Smooth muscle cell (in vitro differentiated cells): ENCODE data around the gene CCNB1. TPM values are rescaled to one million over a fixed set of nuclear protein-coding genes. Genes with fewer than 3 reads are reported as not detected.

Source experiments
- DNase-seq: peaks from one replicate; lab custom pipeline; 2025; ENCODE audit not compliant: unreplicated experiment; lab: John Stamatoyannopoulos, UW
- H2AFZ ChIP-seq: fragments of 200-600 bp; sonication (generic); 2 replicates; pipeline ENCODE4 v1.6.0; 2016; ENCODE audit warnings: antibody characterized with exemption, low read depth, mild to moderate bottlenecking
- H3F3A ChIP-seq: fragments of 200-600 bp; sonication (generic); 2 replicates; pipeline ENCODE4 v1.6.0; 2017; ENCODE audit warnings: antibody characterized with exemption, low read depth
- H3K27ac ChIP-seq: fragments of 200-600 bp; sonication (generic); 2 replicates; pipeline ENCODE4 v1.5.1; 2016; ENCODE audit warnings: low read depth, mild to moderate bottlenecking
- H3K27me3 ChIP-seq: fragments of 200-600 bp; sonication (generic); 2 replicates; pipeline ENCODE4 v1.6.1; 2016; ENCODE audit warnings: low read depth, mild to moderate bottlenecking
- H3K36me3 ChIP-seq: fragments of 200-600 bp; sonication (generic); 2 replicates; pipeline ENCODE4 v1.5.1; 2016; ENCODE audit warnings: low read depth
- H3K4me1 ChIP-seq: fragments of 200-600 bp; sonication (generic); 2 replicates; pipeline ENCODE4 v1.5.1; 2016; ENCODE audit warnings: low read depth
- H3K4me2 ChIP-seq: fragments of 200-600 bp; sonication (generic); 2 replicates; pipeline ENCODE4 v1.6.0; 2016; ENCODE audit warnings: mild to moderate bottlenecking
- H3K4me3 ChIP-seq: fragments of 200-600 bp; sonication (generic); 2 replicates; pipeline ENCODE4 v1.5.1; 2016; ENCODE audit warnings: mild to moderate bottlenecking
- H3K79me2 ChIP-seq: fragments of 200-600 bp; sonication (generic); 2 replicates; pipeline ENCODE4 v1.6.0; 2016; ENCODE audit warnings: low read depth, mild to moderate bottlenecking
- H3K9ac ChIP-seq: fragments of 200-600 bp; sonication (generic); 2 replicates; pipeline ENCODE4 v1.6.0; 2016; ENCODE audit warnings: low read depth
- H3K9me3 ChIP-seq: fragments of 200-600 bp; sonication (generic); replicated peaks from 2 replicates; pipeline ENCODE4 v1.5.1; 2016; ENCODE audit warnings: low read depth
- H4K20me1 ChIP-seq: fragments of 200-600 bp; sonication (generic); 2 replicates; pipeline ENCODE4 v1.6.0; 2016; ENCODE audit warnings: low read depth
- CTCF ChIP-seq: fragments of 200-600 bp; sonication (generic); IDR thresholded peaks from 2 replicates; pipeline ENCODE4 v1.5.1; 2017; ENCODE audit warnings: borderline replicate concordance, mild to moderate bottlenecking, antibody characterized with exemption; ENCODE audit not compliant: insufficient read depth, poor library complexity, severe bottlenecking
- WGBS: methylation state at CpG from one replicate; pipeline ENCODE4 v1.1.7; 2016; ENCODE audit warnings: low lambda C conversion rate; 5-methylcytosine and 5-hydroxymethylcytosine counted together
- polyA plus RNA-seq: library from polyadenylated mRNA; unstranded; fragments of >200 nt; fragmentation: Nextera tagmentation; extraction: Ambion mirVana; gene quantifications from 2 replicates; pipeline ENCODE4 v1.2.1, GENCODE V29; 2016
- total RNA-seq: library from RNA; depleted of rRNA; stranded (reverse); fragments of >200 nt; gene quantifications from 2 replicates; pipeline ENCODE4 v1.2.3, GENCODE V29; 2014

Gene CCNB1
- total RNA-seq (28.5 and 35.7 TPM in 2 replicates), polyA plus RNA-seq (31.7 and 36.8 TPM in 2 replicates)

GRCh38 chr5:69166686-69167492 is at the start of gene CCNB1:
Gene CCNB1 (plus strand): TSS chr5:69167150. CDS start chr5:69167263, 113 bp downstream.
- Histone ChIP-seq H3K9ac (peak within 1 kb of the TSS; percentile 66), H3K9me3 (no peaks in the 10 kb centered on the region), H3K27me3 (no peaks in the 10 kb centered on the region), H3K4me1 (peaks cover 15% of the 10 kb centered on the region), H3K79me2 (peaks cover 36% of the 10 kb centered on the region), H3K4me3 (peak within 1 kb of the TSS; percentile 66), H3K27ac (peak within 1 kb of the TSS; percentile 39), H3F3A (peaks cover 11% of the 10 kb centered on the region), H3K36me3 (no peaks in the 10 kb centered on the region), H3K4me2 (peak within 1 kb of the TSS; percentile 85), H2AFZ (peak within 1 kb of the TSS; percentile 82), H4K20me1 (no peaks in the 10 kb centered on the region)
- no peak for TF ChIP-seq CTCF
- DNase-seq, result peak; percentile 89
- WGBS, result 2% methylated on average over 50 of the region's 50 CpGs

GRCh38 chr5:69129413-69129812 is 37.5 kb upstream of the CCNB1 start:
- TF ChIP-seq CTCF, result no peak
- Histone ChIP-seq H3K79me2 (no peaks in the 10 kb centered on the region), H3K9me3 (no peaks in the 10 kb centered on the region), H2AFZ (no peak overlapping the region), H3K9ac (no peak overlapping the region), H4K20me1 (no peaks in the 10 kb centered on the region), H3K27ac (no peak overlapping the region), H3K27me3 (no peaks in the 10 kb centered on the region), H3K4me3 (no peak overlapping the region), H3K4me2 (no peak overlapping the region), H3K4me1 (no peaks in the 10 kb centered on the region), H3K36me3 (peaks cover 28% of the 10 kb centered on the region), H3F3A (no peaks in the 10 kb centered on the region)
- DNase-seq, result no peak

- no peak overlapping the region for H3K4me2 ChIP-seq
- H3F3A ChIP-seq, result no peaks in the 10 kb centered on the region
- H3K36me3 ChIP-seq, result peaks cover 21% of the 10 kb centered on the region
- no peak overlapping the region for H3K27ac ChIP-seq
- no peak overlapping the region for H3K4me3 ChIP-seq
- H3K9ac ChIP-seq, result no peak overlapping the region
- 82% methylated on average over 2 of the region's 2 CpGs for WGBS
- no peaks in the 10 kb centered on the region for H3K4me1 ChIP-seq
- no peaks in the 10 kb centered on the region for H3K27me3 ChIP-seq
- no peak overlapping the region for H2AFZ ChIP-seq
- no peaks in the 10 kb centered on the region for H3K9me3 ChIP-seq
- no peak for DNase-seq
- no peak for TF ChIP-seq CTCF
- H3K79me2 ChIP-seq, result no peaks in the 10 kb centered on the region
- no peaks in the 10 kb centered on the region for H4K20me1 ChIP-seq
These were observed 36.7 kb upstream of the CCNB1 start for GRCh38 chr5:69130241-69130640.

- no peaks in the 10 kb centered on the region for H3K4me1 ChIP-seq
- no peak overlapping the region for H3K9ac ChIP-seq
- H3K4me3 ChIP-seq, result no peak overlapping the region
- no peaks in the 10 kb centered on the region for H3K27me3 ChIP-seq
- H3K4me2 ChIP-seq, result no peak overlapping the region
- no peaks in the 10 kb centered on the region for H3F3A ChIP-seq
- no peaks in the 10 kb centered on the region for H3K79me2 ChIP-seq
- H2AFZ ChIP-seq, result no peak overlapping the region
- no peak for DNase-seq
- peaks cover 21% of the 10 kb centered on the region for H3K36me3 ChIP-seq
- no peaks in the 10 kb centered on the region for H3K9me3 ChIP-seq
- H4K20me1 ChIP-seq, result no peaks in the 10 kb centered on the region
- no peak for TF ChIP-seq CTCF
- no peak overlapping the region for H3K27ac ChIP-seq
These were observed 35.6 kb upstream of the CCNB1 start for GRCh38 chr5:69131304-69131703.
